Dedifferentiated amniotic fluid mesenchymal stem cell (primary cell): Measurements from ENCODE around the gene HILPDA.
A peak's percentile ranks its signal among the peaks of the same experiment; 100 is the strongest.
"Not testable (repeated sequence)": the region's sequence is repeated elsewhere in the genome, so short reads cannot be mapped to it uniquely, and the experiment has no call there.

ENCODE experiments used
- DNase-seq: peaks from one replicate; pipeline ENCODE4 v3.0.0-alpha.2; 2016; ENCODE audit errors: extremely low spot score

HILPDA gene

DNA sequence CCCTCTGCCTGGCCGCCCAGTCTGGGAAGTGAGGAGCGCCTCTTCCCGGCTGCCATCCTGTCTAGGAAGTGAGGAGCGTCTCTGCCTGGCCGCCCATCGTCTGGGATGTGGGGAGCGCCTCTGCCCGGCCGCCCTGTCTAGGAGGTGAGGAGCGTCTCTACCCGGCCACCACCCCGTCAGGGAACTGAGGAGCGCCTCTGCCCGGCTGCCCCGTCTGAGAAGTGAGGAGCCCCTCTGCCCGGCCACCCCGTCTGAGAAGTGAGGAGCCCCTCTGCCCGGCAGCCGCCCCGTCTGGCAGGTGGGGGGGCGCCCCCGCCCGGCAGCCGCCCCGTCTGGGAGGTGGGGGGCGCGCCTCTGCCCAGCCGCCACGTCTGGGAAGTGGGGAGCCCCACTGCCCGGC lies 7.7 kb downstream of the HILPDA start:
- DNase-seq, result not testable (repeated sequence)

DNA sequence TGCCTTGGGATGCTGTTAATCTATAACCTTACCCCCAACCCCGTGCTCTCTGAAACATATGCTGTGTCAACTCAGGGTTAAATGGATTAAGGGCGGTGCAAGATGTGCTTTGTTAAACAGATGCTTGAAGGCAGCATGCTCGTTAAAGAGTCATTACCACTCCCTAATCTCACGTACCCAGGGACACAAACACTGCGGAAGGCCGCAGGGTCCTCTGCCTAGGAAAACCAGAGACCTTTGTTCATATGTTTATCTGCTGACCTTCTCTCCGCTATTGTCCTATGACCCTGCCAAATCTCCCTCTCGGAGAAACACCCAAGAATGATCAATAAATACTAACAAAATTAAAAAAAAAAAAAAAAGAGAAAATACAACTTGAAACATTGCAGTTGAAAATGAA lies 8.3 kb downstream of the HILPDA start:
- DNase-seq, result not testable (repeated sequence)

DNA sequence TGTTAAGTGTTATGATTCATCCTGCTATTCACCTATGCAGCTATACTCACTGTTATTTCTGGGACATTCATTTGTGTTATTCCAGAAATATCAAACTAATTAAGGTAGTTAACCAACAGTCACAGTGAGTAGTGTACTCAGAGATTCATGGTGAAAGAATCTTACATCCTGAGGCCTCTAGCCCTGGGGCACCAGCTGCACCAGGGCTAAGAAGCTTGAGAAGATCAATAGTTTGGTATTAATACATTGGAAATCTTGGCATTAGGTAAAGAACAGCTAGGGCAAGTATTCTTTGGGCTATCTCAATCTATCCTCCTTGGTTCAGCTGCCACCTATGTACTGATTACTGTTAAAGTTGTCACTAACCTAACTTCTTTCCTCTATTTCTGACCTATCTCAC lies 11.2 kb downstream of the HILPDA start:
- DNase-seq, result not testable (repeated sequence)

DNA sequence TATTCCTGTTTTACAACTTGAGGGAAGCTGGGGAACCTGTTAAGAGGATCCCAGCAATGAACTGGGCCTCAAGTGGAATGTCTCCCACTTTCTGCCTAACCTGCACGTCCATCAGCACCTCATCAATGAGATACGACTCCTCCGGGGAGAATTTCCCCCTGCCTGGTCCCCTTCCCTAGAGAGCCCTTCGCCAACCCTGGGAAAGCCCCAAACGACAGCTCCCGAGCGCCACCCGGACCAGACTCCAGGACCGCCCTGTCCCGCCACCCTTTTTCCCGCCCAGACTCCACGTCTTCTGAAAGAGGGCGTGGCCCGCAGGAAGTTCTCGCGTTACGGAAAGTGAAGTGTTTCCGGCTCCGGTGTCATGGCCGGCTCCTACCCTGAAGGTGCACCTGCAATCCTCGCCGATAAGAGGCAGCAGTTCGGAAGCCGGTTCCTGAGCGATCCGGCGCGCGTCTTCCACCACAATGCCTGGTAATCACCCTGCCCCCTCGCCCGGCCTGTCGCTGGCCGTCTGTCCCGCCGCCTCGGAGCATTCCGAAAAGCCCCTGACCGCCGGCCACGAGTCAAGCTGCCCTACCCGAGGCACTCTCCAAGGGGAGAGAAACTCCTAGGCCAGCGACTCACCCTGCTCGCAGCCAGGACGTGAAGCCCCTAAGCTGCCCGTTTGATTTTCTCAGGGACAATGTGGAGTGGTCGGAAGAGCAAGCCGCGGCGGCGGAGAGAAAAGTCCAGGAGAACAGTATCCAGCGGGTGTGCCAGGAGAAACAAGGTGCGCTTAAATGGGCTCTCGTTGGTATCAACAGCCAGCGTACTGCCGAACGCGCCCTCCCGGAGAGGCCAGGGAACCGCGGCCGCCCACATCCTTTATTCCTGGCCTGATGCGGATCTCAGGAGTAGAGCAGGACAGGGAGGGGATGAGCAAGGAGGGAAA lies 21.0 kb downstream of the HILPDA start, which contains the start of gene METTL2B:
METTL2B (plus strand) TSS at position 347 of the 934 bp plus-strand sequence; CDS start at position 365, 18 bp downstream.
- peak; percentile 90 for DNase-seq

DNA sequence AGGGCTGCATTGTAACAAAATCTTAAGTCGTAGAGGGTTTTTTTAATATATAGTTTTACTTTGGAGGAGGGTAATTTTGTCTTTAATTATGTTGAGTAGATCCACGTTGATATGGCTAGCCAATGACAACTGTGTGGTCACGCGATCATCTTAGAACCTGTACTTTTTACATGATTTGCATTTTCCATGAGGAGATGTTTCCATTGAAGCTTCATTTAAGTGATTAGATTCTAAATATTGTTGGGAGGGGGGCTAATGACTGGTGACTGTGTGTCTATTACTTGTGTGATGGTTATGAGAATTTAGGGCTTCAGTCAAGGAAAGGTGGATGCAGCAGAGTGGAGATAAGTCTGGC lies 21.6 kb downstream of the HILPDA start:
- not testable (repeated sequence) for DNase-seq

DNA sequence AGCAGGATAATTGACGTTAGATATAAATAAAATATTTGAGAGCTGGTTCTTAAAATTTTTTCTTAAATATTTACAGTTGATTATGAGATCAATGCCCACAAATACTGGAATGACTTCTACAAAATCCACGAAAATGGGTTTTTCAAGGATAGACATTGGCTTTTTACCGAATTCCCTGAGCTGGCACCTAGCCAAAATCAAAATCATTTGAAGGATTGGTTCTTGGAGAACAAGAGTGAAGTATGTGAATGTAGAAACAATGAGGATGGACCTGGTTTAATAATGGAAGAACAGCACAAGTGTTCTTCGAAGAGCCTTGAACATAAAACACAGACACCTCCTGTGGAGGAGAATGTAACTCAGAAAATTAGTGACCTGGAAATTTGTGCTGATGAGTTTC lies 23.4 kb downstream of the HILPDA start:
- not testable (repeated sequence) for DNase-seq

DNA sequence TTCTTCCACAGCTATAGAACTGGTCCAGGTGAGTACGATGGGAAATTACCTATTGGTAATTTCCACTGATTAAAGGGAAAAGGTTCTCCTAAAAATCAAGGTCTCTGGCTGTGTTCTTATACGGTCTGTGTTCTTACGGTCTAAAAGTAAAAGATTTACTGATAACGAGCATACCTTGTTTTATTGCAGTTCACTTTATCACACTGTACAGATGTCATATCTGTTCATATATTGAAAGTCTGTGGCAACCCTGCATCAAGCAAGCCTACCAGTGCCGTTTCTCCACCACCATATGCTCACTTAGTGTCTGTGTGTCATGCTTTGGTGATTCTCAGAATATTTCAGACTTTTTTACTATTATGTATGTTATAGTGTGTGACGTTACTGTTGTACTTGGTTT lies 32.5 kb downstream of the HILPDA start:
- DNase-seq, result not testable (repeated sequence)

DNA sequence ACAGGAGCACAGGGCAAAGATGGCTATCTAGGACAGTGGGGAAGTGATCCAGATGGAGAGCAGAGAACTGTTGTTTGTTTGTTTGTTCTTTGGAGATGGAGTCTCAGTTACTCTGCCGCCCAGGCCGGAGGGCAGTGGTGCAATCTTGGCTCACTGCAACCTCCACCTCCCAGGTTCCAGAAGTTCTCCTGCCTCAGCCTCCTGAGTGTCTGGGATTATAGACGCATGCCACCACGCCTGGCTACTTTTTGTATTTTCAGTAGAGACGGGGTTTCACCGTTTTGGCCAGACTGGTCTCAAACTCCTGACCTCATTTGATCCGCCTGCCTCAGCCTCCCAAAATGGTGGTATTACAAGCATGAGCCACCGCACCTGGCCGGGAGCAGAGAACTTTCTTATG lies 41.7 kb downstream of the HILPDA start:
- no peak for DNase-seq

DNA sequence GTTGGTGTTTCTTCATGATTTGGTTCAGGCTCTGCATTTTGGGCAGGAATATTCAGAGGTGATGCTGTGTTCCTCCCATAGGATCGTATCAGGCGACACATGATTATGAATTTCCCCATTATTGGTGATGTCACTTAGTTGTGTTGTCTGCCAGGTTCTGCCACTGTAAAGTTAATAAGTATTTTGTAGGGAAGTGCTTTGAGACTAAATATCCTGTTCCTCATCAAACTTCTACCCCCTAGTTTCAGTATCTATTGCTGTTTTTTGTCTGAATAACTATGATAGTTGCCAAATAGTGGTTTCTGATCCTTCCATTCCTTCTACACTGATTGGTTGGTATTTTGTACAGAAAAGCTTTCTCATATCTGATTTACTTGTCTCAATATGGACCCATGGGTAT lies 49.7 kb downstream of the HILPDA start:
- not testable (repeated sequence) for DNase-seq

DNA sequence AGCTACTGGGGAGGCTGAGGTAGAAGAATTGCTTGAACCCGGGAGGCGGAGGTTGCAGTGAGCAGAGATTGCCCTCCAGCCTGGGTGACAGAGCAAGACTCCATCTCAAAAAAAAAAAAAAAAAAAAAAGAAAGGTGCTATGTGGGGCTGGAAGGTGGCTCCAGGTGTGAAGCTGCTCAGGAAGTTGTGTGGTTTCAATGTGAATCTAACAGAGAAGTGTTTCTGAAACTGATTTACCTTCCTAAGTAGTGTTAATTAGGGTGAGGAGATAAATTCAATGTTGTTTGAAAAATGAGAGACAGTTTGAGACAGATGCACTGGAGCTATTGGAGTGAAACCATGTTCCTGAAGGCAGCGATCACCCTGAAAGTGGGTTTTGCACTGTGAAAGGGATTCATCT lies 51.1 kb downstream of the HILPDA start:
- not testable (repeated sequence) for DNase-seq

DNA sequence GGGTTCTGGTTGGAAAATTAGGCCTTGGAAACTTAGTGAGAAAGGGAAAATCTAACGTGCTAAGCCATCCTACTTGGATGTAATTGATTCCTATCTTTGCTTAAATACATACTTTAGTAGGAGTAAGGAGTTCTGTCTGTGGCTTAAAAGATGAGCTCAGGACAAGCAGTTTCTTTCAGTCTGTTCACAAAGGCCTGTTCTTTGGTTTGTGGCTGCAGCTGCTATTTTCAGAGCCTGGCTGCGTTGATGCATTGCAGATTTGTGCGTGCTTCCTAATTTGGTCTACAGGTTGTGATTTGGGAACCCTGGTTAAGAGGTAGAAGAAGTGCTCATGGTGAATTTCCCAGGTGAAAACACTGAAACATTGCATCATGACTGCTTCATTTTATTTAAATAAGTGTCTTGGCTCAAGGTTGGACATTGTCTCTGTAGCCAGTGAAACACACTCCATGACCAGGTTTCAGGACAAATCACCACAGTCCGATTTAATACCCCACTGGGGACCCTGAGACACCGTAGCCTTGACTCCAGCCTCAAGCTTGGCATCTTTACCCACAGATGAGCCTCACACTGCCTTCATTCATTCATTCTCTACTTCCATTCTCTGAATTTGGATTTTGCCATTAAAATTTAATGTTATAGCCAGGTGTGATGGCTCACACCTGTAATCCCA lies 51.8 kb downstream of the HILPDA start:
- DNase-seq, result not testable (repeated sequence)
